HepG2 (cell line): Measurements from ENCODE around the gene RRP12. TPM values are rescaled to one million over a fixed set of nuclear protein-coding genes. Genes with fewer than 3 reads are reported as not detected.
A peak's percentile ranks its signal among the peaks of the same experiment; 100 is the strongest.

Experiments used
- ARNTL ChIP-seq: sonication (generic); formaldehyde crosslinking; IDR thresholded peaks from 2 replicates; pipeline ENCODE4 v1.4.0; 2020; ENCODE audit warnings: mild to moderate bottlenecking, missing genetic modification reagents
- ETV5 ChIP-seq: IDR thresholded peaks from 2 replicates; pipeline ENCODE4 v1.6.1; 2018; ENCODE audit warnings: missing biosample characterization, missing genetic modification reagents, inconsistent platforms, borderline replicate concordance
- FOXM1 ChIP-seq: sonication (generic); formaldehyde crosslinking; IDR thresholded peaks from 2 replicates; pipeline ENCODE4 v1.5.0; 2020; ENCODE audit warnings: missing genetic modification reagents
- HOXA3 ChIP-seq: sonication (generic); formaldehyde crosslinking; IDR thresholded peaks from 2 replicates; pipeline ENCODE4 v1.5.0; 2020; ENCODE audit warnings: missing genetic modification reagents
- IRF2 ChIP-seq: IDR thresholded peaks from 2 replicates; pipeline ENCODE4 v1.6.1; 2018; ENCODE audit warnings: missing genetic modification reagents, missing compliant biosample characterization
- MED1 ChIP-seq: sonication (generic); formaldehyde crosslinking; IDR thresholded peaks from 2 replicates; pipeline ENCODE4 v1.4.0; 2020; ENCODE audit warnings: missing genetic modification reagents
- MZF1 ChIP-seq: sonication (generic); formaldehyde crosslinking; IDR thresholded peaks from 2 replicates; pipeline ENCODE4 v1.8.1; 2023; ENCODE audit warnings: mild to moderate bottlenecking, missing genetic modification reagents, borderline replicate concordance
- POLR2AphosphoS5 ChIP-seq: IDR thresholded peaks from 2 replicates; pipeline ENCODE4 v1.6.1; 2012; ENCODE audit warnings: low read depth, low read length
- RAD21 ChIP-seq: fragments of 450-650 bp; formaldehyde crosslinking; IDR thresholded peaks from 2 replicates; pipeline ENCODE4 v1.5.0; 2020; ENCODE audit warnings: mild to moderate bottlenecking
- RXRB ChIP-seq: IDR thresholded peaks from 2 replicates; pipeline ENCODE4 v1.6.1; 2016; ENCODE audit warnings: borderline replicate concordance, missing genetic modification reagents, missing compliant biosample characterization
- SIN3A ChIP-seq: IDR thresholded peaks from 2 replicates; pipeline ENCODE4 v1.6.1; 2011; ENCODE audit warnings: low read depth, mild to moderate bottlenecking, control low read depth, low read length, borderline replicate concordance
- TARDBP ChIP-seq: sonication (generic); formaldehyde crosslinking; IDR thresholded peaks from 2 replicates; pipeline ENCODE4 v1.8.0; 2022; ENCODE audit warnings: mild to moderate bottlenecking, missing genetic modification reagents
- XRCC5 ChIP-seq: fragments of 200-400 bp; formaldehyde crosslinking; optimal IDR thresholded peaks from 2 replicates; pipeline ENCODE3; 2017; ENCODE audit warnings: mild to moderate bottlenecking, low read length
- ZNF468 ChIP-seq: sonication (generic); formaldehyde crosslinking; IDR thresholded peaks from 2 replicates; pipeline ENCODE4 v1.8.0; 2022; ENCODE audit warnings: mild to moderate bottlenecking, moderate library complexity, missing genetic modification reagents
- ZNF562 ChIP-seq: sonication (generic); formaldehyde crosslinking; IDR thresholded peaks from 2 replicates; pipeline ENCODE4 v1.8.0; 2022; ENCODE audit warnings: missing genetic modification reagents, borderline replicate concordance
- polyA plus RNA-seq, 8 experiments: library from polyadenylated mRNA; depleted of rRNA in 3 of 8; stranded (reverse) in 7 of 8; unstranded in 1 of 8; fragments of >200 nt; fragmentation: Illumina TruSeq in 4 of 8; extraction: Trizol in 4 of 8; gene quantifications; 2 replicates each; pipeline versions ENCODE4 v1.2.1 to v1.2.3, GENCODE V29; 2011 to 2016; ENCODE audit warnings: low read depth in 4 of 8, missing spikeins in 1 of 8, mixed read lengths in 1 of 8; ENCODE audit not compliant: insufficient read depth in 1 of 8
- total RNA-seq, 5 experiments: library from RNA; depleted of rRNA; stranded (reverse); fragments of >200 nt; fragmentation: Illumina TruSeq; extraction: Trizol; gene quantifications; 2 replicates each; pipeline ENCODE4 v1.2.3, GENCODE V29; 2016; ENCODE audit warnings: low read depth in 1 of 5
- TF ChIP-seq, protein P1 (sequence below): sonication (generic); formaldehyde crosslinking; IDR thresholded peaks from 2 replicates; pipeline ENCODE4 v1.4.0; 2020; ENCODE audit warnings: missing genetic modification reagents
- TF ChIP-seq, protein P2 (sequence below): sonication (generic); formaldehyde crosslinking; IDR thresholded peaks from 2 replicates; pipeline ENCODE4 v1.5.1; 2020; ENCODE audit warnings: missing genetic modification reagents, mild to moderate bottlenecking, borderline replicate concordance
- TF ChIP-seq, protein P3 (sequence below): sonication (generic); formaldehyde crosslinking; IDR thresholded peaks from 2 replicates; pipeline ENCODE4 v1.4.0; 2020; ENCODE audit warnings: missing genetic modification reagents
- TF ChIP-seq, protein P4 (sequence below): sonication (generic); formaldehyde crosslinking; IDR thresholded peaks from 2 replicates; pipeline ENCODE4 v1.9.0; 2022; ENCODE audit warnings: low read depth, missing genetic modification reagents

The RRP12 gene
- total and polyA plus RNA-seq, 2 of the 13 experiments (the other 11 are each of a cell fraction or from before 2014, with no cell fraction given): 13.2 to 39.4 TPM

DNA sequence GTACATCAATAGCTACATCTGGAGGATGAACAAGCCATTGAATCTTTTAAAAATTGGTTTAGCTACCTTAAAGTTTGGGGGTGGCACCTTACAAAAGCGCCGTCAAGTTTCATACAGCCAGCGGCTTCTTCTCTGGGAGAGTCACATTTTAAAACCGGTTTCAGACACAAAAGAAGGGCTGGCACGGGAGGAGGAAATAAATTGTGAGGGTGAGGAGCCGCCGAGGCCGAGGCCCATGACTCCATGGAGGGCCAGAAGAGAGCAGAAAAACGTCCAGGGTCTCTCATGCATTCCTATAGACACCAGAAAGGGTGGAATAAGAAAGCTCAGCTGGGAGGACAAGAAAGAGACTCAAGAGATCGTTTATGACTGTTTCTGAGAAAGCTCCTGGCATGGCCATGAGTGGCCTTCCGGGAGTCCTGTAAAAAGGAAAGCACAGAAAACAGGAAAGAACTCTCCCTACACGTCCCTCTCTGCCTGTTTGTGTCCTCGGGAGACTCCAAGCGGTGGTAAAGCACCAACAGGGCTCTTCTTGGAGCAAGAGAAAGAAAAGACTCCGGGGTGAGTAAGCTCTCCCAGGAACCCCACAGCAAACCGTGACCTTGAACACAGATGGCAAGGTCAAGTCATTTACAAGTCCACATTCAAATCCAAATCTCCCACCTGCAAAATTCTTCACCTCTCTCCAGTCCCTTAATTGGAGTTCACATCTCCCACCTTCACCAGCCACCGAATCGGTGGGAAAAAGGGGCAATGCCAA lies 68.4 kb downstream of the RRP12 start (continued):
- TF ChIP-seq, protein P1, sequence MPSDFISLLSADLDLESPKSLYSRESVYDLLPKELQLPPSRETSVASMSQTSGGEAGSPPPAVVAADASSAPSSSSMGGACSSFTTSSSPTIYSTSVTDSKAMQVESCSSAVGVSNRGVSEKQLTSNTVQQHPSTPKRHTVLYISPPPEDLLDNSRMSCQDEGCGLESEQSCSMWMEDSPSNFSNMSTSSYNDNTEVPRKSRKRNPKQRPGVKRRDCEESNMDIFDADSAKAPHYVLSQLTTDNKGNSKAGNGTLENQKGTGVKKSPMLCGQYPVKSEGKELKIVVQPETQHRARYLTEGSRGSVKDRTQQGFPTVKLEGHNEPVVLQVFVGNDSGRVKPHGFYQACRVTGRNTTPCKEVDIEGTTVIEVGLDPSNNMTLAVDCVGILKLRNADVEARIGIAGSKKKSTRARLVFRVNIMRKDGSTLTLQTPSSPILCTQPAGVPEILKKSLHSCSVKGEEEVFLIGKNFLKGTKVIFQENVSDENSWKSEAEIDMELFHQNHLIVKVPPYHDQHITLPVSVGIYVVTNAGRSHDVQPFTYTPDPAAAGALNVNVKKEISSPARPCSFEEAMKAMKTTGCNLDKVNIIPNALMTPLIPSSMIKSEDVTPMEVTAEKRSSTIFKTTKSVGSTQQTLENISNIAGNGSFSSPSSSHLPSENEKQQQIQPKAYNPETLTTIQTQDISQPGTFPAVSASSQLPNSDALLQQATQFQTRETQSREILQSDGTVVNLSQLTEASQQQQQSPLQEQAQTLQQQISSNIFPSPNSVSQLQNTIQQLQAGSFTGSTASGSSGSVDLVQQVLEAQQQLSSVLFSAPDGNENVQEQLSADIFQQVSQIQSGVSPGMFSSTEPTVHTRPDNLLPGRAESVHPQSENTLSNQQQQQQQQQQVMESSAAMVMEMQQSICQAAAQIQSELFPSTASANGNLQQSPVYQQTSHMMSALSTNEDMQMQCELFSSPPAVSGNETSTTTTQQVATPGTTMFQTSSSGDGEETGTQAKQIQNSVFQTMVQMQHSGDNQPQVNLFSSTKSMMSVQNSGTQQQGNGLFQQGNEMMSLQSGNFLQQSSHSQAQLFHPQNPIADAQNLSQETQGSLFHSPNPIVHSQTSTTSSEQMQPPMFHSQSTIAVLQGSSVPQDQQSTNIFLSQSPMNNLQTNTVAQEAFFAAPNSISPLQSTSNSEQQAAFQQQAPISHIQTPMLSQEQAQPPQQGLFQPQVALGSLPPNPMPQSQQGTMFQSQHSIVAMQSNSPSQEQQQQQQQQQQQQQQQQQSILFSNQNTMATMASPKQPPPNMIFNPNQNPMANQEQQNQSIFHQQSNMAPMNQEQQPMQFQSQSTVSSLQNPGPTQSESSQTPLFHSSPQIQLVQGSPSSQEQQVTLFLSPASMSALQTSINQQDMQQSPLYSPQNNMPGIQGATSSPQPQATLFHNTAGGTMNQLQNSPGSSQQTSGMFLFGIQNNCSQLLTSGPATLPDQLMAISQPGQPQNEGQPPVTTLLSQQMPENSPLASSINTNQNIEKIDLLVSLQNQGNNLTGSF (CRISPR knock-in tag): no peak
- no peak for TF ChIP-seq ZNF468 (CRISPR knock-in tag)
- no peak for TF ChIP-seq MZF1 (CRISPR knock-in tag)
- TF ChIP-seq IRF2 (CRISPR knock-in tag): peak; percentile 39; the same call in 1 of the 2 replicates
- TF ChIP-seq FOXM1 (CRISPR knock-in tag): no peak
- peak; percentile 43; the same call in 1 of the 2 replicates for TF ChIP-seq POLR2AphosphoS5
- TF ChIP-seq ARNTL (CRISPR knock-in tag): no peak
- 0 out of 2 replicates have a peak, but pooled peaks have one; percentile 16 for TF ChIP-seq TARDBP (CRISPR knock-in tag)
- TF ChIP-seq, protein P2, sequence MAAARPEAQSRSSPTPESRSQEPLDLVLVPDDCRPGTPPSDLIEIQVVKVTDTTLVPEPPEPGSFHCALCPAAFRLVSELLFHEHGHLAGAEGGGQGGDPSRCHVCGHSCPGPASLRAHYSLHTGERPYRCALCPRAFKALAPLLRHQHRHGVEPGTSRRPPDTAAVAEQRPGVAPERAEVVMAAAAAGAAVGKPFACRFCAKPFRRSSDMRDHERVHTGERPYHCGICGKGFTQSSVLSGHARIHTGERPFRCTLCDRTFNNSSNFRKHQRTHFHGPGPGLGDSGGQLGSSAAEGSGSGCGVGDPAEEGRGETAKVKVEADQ: 0 out of 2 replicates have a peak, but pooled peaks have one; percentile 9
- TF ChIP-seq SIN3A: 0 out of 2 replicates have a peak, but pooled peaks have one; percentile 63
- TF ChIP-seq HOXA3 (CRISPR knock-in tag): no peak; the same call in 1 of the 2 replicates
- TF ChIP-seq, protein P3, sequence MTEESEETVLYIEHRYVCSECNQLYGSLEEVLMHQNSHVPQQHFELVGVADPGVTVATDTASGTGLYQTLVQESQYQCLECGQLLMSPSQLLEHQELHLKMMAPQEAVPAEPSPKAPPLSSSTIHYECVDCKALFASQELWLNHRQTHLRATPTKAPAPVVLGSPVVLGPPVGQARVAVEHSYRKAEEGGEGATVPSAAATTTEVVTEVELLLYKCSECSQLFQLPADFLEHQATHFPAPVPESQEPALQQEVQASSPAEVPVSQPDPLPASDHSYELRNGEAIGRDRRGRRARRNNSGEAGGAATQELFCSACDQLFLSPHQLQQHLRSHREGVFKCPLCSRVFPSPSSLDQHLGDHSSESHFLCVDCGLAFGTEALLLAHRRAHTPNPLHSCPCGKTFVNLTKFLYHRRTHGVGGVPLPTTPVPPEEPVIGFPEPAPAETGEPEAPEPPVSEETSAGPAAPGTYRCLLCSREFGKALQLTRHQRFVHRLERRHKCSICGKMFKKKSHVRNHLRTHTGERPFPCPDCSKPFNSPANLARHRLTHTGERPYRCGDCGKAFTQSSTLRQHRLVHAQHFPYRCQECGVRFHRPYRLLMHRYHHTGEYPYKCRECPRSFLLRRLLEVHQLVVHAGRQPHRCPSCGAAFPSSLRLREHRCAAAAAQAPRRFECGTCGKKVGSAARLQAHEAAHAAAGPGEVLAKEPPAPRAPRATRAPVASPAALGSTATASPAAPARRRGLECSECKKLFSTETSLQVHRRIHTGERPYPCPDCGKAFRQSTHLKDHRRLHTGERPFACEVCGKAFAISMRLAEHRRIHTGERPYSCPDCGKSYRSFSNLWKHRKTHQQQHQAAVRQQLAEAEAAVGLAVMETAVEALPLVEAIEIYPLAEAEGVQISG: peak; percentile 40; the same call in 1 of the 2 replicates
- TF ChIP-seq, protein P4, sequence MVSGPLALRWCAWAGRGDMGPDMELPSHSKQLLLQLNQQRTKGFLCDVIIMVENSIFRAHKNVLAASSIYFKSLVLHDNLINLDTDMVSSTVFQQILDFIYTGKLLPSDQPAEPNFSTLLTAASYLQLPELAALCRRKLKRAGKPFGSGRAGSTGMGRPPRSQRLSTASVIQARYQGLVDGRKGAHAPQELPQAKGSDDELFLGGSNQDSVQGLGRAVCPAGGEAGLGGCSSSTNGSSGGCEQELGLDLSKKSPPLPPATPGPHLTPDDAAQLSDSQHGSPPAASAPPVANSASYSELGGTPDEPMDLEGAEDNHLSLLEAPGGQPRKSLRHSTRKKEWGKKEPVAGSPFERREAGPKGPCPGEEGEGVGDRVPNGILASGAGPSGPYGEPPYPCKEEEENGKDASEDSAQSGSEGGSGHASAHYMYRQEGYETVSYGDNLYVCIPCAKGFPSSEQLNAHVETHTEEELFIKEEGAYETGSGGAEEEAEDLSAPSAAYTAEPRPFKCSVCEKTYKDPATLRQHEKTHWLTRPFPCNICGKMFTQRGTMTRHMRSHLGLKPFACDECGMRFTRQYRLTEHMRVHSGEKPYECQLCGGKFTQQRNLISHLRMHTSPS (CRISPR knock-in tag): no peak
- peak; percentile 23 for TF ChIP-seq XRCC5
- peak; percentile 34; the same call in 1 of the 2 replicates for TF ChIP-seq RXRB (CRISPR knock-in tag)
- TF ChIP-seq ETV5 (CRISPR knock-in tag): peak; percentile 55; the same call in 1 of the 2 replicates
- peak; percentile 40 for TF ChIP-seq MED1
- TF ChIP-seq RAD21 (CRISPR knock-in tag): 0 out of 2 replicates have a peak, but pooled peaks have one; percentile 22
- TF ChIP-seq ZNF562 (CRISPR knock-in tag): no peak
